HEK293 (cell line): ENCODE measurements around the gene SKA2.

ENCODE experiments used
- CTCF ChIA-PET: fragments of 350-600 bp; formaldehyde crosslinking; extraction: SDS; loops from one replicate; lab custom pipeline; 2021; ENCODE audit warnings: antibody characterized with exemption; lab: Yijun Ruan, JAX
- POLR2A ChIA-PET: fragments of 300-600 bp; formaldehyde crosslinking; extraction: SDS; loops from one replicate; lab custom pipeline; 2020; ENCODE audit warnings: antibody characterized with exemption, inconsistent platforms; lab: Yijun Ruan, JAX
- H3K27ac ChIP-seq: fragments of 200-500 bp; sonication (Bioruptor generic); 2 replicates; pipeline ENCODE4 v1.5.1; 2014; ENCODE audit warnings: low read depth, low read length, control low read depth, inconsistent platforms; ENCODE audit errors: extremely low read depth
- H3K36me3 ChIP-seq, 2 experiments: fragments of 200-500 bp in 1 of 2; sonication (Bioruptor generic) in 1 of 2; 1 replicate in 1 of 2; 2 replicates in 1 of 2; pipeline ENCODE4 v1.5.1; 2014 to 2017; ENCODE audit warnings: inconsistent platforms in 2 of 2, low read length in 2 of 2; ENCODE audit not compliant: control insufficient read depth in 2 of 2, insufficient read depth in 1 of 2
- H3K4me1 ChIP-seq: fragments of 200-500 bp; sonication (Bioruptor generic); 2 replicates; pipeline ENCODE4 v1.5.1; 2014; ENCODE audit warnings: mild to moderate bottlenecking, low read length, inconsistent platforms; ENCODE audit not compliant: control insufficient read depth, insufficient read depth
- H3K4me3 ChIP-seq: 2 replicates; pipeline ENCODE4 v1.5.1; 2011; ENCODE audit warnings: low read depth, mild to moderate bottlenecking, control low read depth, low read length, moderate library complexity
- H3K9me3 ChIP-seq: fragments of 200-500 bp; sonication (Bioruptor generic); 2 replicates; pipeline ENCODE4 v1.5.1; 2014; ENCODE audit warnings: low read depth, low read length, inconsistent platforms; ENCODE audit not compliant: control insufficient read depth, insufficient read depth
- FEZF1 ChIP-seq: fragments of 450-650 bp; formaldehyde crosslinking; IDR thresholded peaks from 2 replicates; pipeline ENCODE4 v1.5.1; 2016; ENCODE audit warnings: missing biosample characterization, missing genetic modification characterization
- MEIS1 ChIP-seq: sonication (generic); formaldehyde crosslinking; IDR thresholded peaks from 2 replicates; pipeline ENCODE4 v1.8.1; 2022; ENCODE audit warnings: missing genetic modification reagents, mild to moderate bottlenecking, borderline replicate concordance
- PATZ1 ChIP-seq: fragments of 450-650 bp; formaldehyde crosslinking; IDR thresholded peaks from 2 replicates; pipeline ENCODE4 v1.5.1; 2016; ENCODE audit warnings: missing biosample characterization, missing genetic modification characterization
- PRDM1 ChIP-seq: fragments of 450-650 bp; formaldehyde crosslinking; IDR thresholded peaks from 2 replicates; pipeline ENCODE4; 2016; ENCODE audit warnings: missing biosample characterization, missing genetic modification characterization
- ZBTB17 ChIP-seq: fragments of 450-650 bp; formaldehyde crosslinking; IDR thresholded peaks from 2 replicates; pipeline ENCODE4 v1.5.1; 2016; ENCODE audit warnings: missing biosample characterization, missing genetic modification characterization
- ZNF10 ChIP-seq: fragments of 450-650 bp; formaldehyde crosslinking; IDR thresholded peaks from 2 replicates; pipeline ENCODE4 v1.5.1; 2017; ENCODE audit warnings: missing biosample characterization, missing genetic modification characterization
- ZNF146 ChIP-seq: fragments of 450-650 bp; formaldehyde crosslinking; IDR thresholded peaks from 2 replicates; pipeline ENCODE4 v1.5.1; 2016; ENCODE audit warnings: missing biosample characterization, missing genetic modification characterization
- ZNF184 ChIP-seq: fragments of 450-650 bp; IDR thresholded peaks from 2 replicates; pipeline ENCODE4 v1.5.1; 2018; ENCODE audit warnings: missing biosample characterization, mild to moderate bottlenecking, missing genetic modification characterization
- ZNF24 ChIP-seq: fragments of 450-650 bp; formaldehyde crosslinking; IDR thresholded peaks from 2 replicates; pipeline ENCODE4 v1.5.1; 2016; ENCODE audit warnings: missing biosample characterization, missing genetic modification characterization
- ZNF350 ChIP-seq: fragments of 450-650 bp; formaldehyde crosslinking; IDR thresholded peaks from 2 replicates; pipeline ENCODE4 v1.5.0; 2017; ENCODE audit warnings: missing biosample characterization, mild to moderate bottlenecking, missing genetic modification characterization
- ZNF362 ChIP-seq: fragments of 450-650 bp; formaldehyde crosslinking; IDR thresholded peaks from 2 replicates; pipeline ENCODE4 v1.5.1; 2016; ENCODE audit warnings: missing biosample characterization, missing genetic modification characterization
- ZNF366 ChIP-seq: fragments of 450-650 bp; formaldehyde crosslinking; conservative IDR thresholded peaks from 2 replicates; pipeline ENCODE4 v1.5.1; 2016; ENCODE audit warnings: missing biosample characterization, missing genetic modification characterization
- ZNF843 ChIP-seq: fragments of 450-650 bp; formaldehyde crosslinking; IDR thresholded peaks from 2 replicates; pipeline ENCODE4 v1.5.1; 2016; ENCODE audit warnings: missing biosample characterization, missing genetic modification characterization
- TF ChIP-seq, protein P1 (sequence below): fragments of 450-650 bp; formaldehyde crosslinking; IDR thresholded peaks from 2 replicates; pipeline ENCODE4 v1.5.1; 2017; ENCODE audit warnings: missing biosample characterization, missing genetic modification characterization

SKA2 gene

GRCh38 chr17:59129814-59130213 is 25.2 kb downstream of the SKA2 start:
- ChIA-PET CTCF (no interaction called here), POLR2A (interaction anchor here (1.1 kb wide), 1 partner anchor 21 kb away, joined by 3 read pairs; no protein-coding TSS in a partner anchor)
- Histone ChIP-seq H3K4me3 (no peak overlapping the region), H3K27ac (no peak overlapping the region), H3K9me3 (no peaks in the 10 kb centered on the region), H3K4me1 (no peaks in the 10 kb centered on the region), H3K36me3 (peaks cover 31 to 52% of the 10 kb centered on the region in 2 experiments)
- TF ChIP-seq ZNF366 (tag by site-specific recombination) (peak; percentile 81), ZNF146 (tag by site-specific recombination) (no peak), FEZF1 (no peak), PRDM1 (tag by site-specific recombination) (peak; percentile 69)
- TF ChIP-seq, protein P1, sequence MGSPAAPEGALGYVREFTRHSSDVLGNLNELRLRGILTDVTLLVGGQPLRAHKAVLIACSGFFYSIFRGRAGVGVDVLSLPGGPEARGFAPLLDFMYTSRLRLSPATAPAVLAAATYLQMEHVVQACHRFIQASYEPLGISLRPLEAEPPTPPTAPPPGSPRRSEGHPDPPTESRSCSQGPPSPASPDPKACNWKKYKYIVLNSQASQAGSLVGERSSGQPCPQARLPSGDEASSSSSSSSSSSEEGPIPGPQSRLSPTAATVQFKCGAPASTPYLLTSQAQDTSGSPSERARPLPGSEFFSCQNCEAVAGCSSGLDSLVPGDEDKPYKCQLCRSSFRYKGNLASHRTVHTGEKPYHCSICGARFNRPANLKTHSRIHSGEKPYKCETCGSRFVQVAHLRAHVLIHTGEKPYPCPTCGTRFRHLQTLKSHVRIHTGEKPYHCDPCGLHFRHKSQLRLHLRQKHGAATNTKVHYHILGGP: no peak

DNA sequence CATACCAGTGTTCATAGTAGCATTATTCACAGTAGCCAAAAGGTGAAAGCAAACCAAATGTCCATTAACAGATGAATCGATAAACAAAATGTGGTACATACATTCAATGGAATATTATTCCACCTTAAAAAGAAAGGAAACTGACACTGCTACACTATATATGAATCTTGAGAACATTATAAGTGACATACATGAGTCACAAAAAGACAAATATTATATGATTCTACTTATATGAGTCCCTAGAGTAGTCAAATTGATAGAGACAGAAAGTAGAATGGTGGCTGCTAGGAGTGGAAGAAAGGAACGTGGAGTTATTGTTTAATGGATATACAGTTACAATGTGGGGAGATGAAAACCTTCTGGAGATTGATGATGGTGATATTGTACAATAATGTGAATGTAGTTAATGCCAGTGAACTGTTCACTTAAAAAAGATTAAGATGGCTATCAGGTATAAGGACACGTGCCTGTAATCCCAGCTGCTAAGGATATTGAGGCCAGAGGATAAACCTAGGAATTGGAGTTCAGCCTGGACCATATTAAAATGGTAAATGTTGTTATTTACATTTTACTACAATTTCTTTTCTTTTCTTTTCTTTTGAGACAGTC is 28.1 kb downstream of the SKA2 start:
- TF ChIP-seq ZNF843 (tag by site-specific recombination): no peak
- Histone ChIP-seq H3K36me3 (peaks cover 45 to 76% of the 10 kb centered on the region in 2 experiments), H3K4me3 (no peak overlapping the region), H3K4me1 (no peaks in the 10 kb centered on the region), H3K9me3 (no peaks in the 10 kb centered on the region), H3K27ac (no peak overlapping the region)
- CTCF ChIA-PET: no interaction called here
- POLR2A ChIA-PET: no interaction called here

GRCh38 chr17:59124665-59125064 is 30.3 kb downstream of the SKA2 start:
- no peak overlapping the region for H3K27ac ChIP-seq
- H3K9me3 ChIP-seq: no peaks in the 10 kb centered on the region
- TF ChIP-seq PATZ1: no peak
- peak; percentile 81 for TF ChIP-seq ZNF362 (tag by site-specific recombination)
- no peak for TF ChIP-seq ZNF24
- TF ChIP-seq ZNF10 (tag by site-specific recombination): no peak
- POLR2A ChIA-PET: interaction anchor here (0.6 to 1.6 kb wide), 3 partner anchors 18 to 124 kb away, joined by 3 to 6 read pairs (median 4); partner anchors contain the start of genes PRR11, SKA2 and TRIM37
- CTCF ChIA-PET: interaction anchor here (0.6 kb wide), 2 partner anchors 39 to 478 kb away, joined by 3 to 4 read pairs; no protein-coding TSS in a partner anchor
- no peak overlapping the region for H3K4me3 ChIP-seq
- no peaks in the 10 kb centered on the region for H3K4me1 ChIP-seq
- H3K36me3 ChIP-seq: peaks cover 46 to 81% of the 10 kb centered on the region in 2 experiments

GRCh38 chr17:59121901-59122480 is 33.0 kb downstream of the SKA2 start:
- POLR2A ChIA-PET: no interaction called here
- no peak overlapping the region for H3K4me3 ChIP-seq
- H3K4me1 ChIP-seq: no peaks in the 10 kb centered on the region
- CTCF ChIA-PET: no interaction called here
- H3K9me3 ChIP-seq: no peaks in the 10 kb centered on the region
- TF ChIP-seq ZNF350 (no peak), ZNF184 (tag by site-specific recombination) (no peak), ZBTB17 (tag by site-specific recombination) (no peak), MEIS1 (CRISPR knock-in tag) (no peak)
- TF ChIP-seq, all 188 proteins: peak for 0
- H3K27ac ChIP-seq: no peak overlapping the region
- H3K36me3 ChIP-seq: peaks cover 50 to 82% of the 10 kb centered on the region in 2 experiments
